SK-N-SH treated with all-trans-retinoic acid at 6 μM for 48 hours (cell line): ENCODE results near the gene PGPEP1.

Source experiments
- ATAC-seq: fragments of 200-7000 bp; cut with Tn5 transposase; 3 replicates; pipeline ENCODE4 v1.9.1; 2020; ENCODE audit warnings: mild to moderate bottlenecking, moderate library complexity
- ARNTL ChIP-seq: fragments of 450-650 bp; formaldehyde crosslinking; IDR thresholded peaks from 2 replicates; pipeline ENCODE4 v1.5.0; 2020; ENCODE audit warnings: low read depth, mild to moderate bottlenecking, moderate library complexity, borderline replicate concordance
- CSDC2 ChIP-seq: fragments of 250-450 bp; sonication (Bioruptor Pico); IDR thresholded peaks from 2 replicates; pipeline ENCODE4 v1.5.0; 2020; ENCODE audit warnings: mild to moderate bottlenecking, moderate library complexity
- CSRNP3 ChIP-seq: fragments of 250-450 bp; sonication (Bioruptor Pico); IDR thresholded peaks from 2 replicates; pipeline ENCODE4 v1.5.1; 2021; ENCODE audit warnings: mild to moderate bottlenecking, moderate library complexity
- ESRRG ChIP-seq: fragments of 250-450 bp; sonication (Bioruptor Pico); IDR thresholded peaks from 2 replicates; pipeline ENCODE4 v1.6.1; 2021; ENCODE audit warnings: mild to moderate bottlenecking
- GLIS3 ChIP-seq: fragments of 250-450 bp; sonication (Bioruptor Pico); IDR thresholded peaks from 2 replicates; pipeline ENCODE4 v1.5.0; 2020; ENCODE audit warnings: mild to moderate bottlenecking, moderate library complexity
- ISL1 ChIP-seq: fragments of 250-450 bp; sonication (Bioruptor Pico); IDR thresholded peaks from 2 replicates; pipeline ENCODE4 v2.1.2; 2022; ENCODE audit warnings: mild to moderate bottlenecking, moderate library complexity
- OSR1 ChIP-seq: fragments of 250-450 bp; sonication (Bioruptor Pico); IDR thresholded peaks from 2 replicates; pipeline ENCODE4 v1.8.0; 2022; ENCODE audit warnings: moderate library complexity, mild to moderate bottlenecking, inconsistent platforms
- PATZ1 ChIP-seq: fragments of 250-450 bp; sonication (Bioruptor Pico); IDR thresholded peaks from 2 replicates; pipeline ENCODE4 v1.8.0; 2020; ENCODE audit warnings: mild to moderate bottlenecking, moderate library complexity, borderline replicate concordance
- PPARA ChIP-seq: fragments of 250-450 bp; sonication (Bioruptor Pico); IDR thresholded peaks from 2 replicates; pipeline ENCODE4 v1.5.0; 2020; ENCODE audit warnings: mild to moderate bottlenecking, borderline replicate concordance
- RARB ChIP-seq: fragments of 250-450 bp; sonication (Bioruptor Pico); IDR thresholded peaks from 2 replicates; pipeline ENCODE4 v1.8.0; 2021; ENCODE audit warnings: mild to moderate bottlenecking, moderate library complexity
- SNAI2 ChIP-seq: fragments of 250-450 bp; sonication (Bioruptor Pico); IDR thresholded peaks from 2 replicates; pipeline ENCODE4 v1.5.0; 2020; ENCODE audit warnings: mild to moderate bottlenecking, moderate library complexity
- TCF4 ChIP-seq: fragments of 250-450 bp; sonication (Bioruptor Pico); IDR thresholded peaks from 2 replicates; pipeline ENCODE4 v1.8.0; 2021; ENCODE audit warnings: mild to moderate bottlenecking, moderate library complexity, borderline replicate concordance
- TOX ChIP-seq: fragments of 250-450 bp; sonication (Bioruptor Pico); IDR thresholded peaks from 2 replicates; pipeline ENCODE4 v1.8.0; 2021; ENCODE audit warnings: mild to moderate bottlenecking, moderate library complexity, borderline replicate concordance
- ZC3H10 ChIP-seq: fragments of 250-450 bp; sonication (Bioruptor Pico); IDR thresholded peaks from 2 replicates; pipeline ENCODE4 v1.5.1; 2021; ENCODE audit warnings: mild to moderate bottlenecking, moderate library complexity
- ZFP3 ChIP-seq: fragments of 250-450 bp; sonication (Bioruptor Pico); IDR thresholded peaks from 2 replicates; pipeline ENCODE4 v1.5.0; 2020; ENCODE audit warnings: mild to moderate bottlenecking, moderate library complexity
- ZFP30 ChIP-seq: fragments of 450-650 bp; formaldehyde crosslinking; IDR thresholded peaks from 2 replicates; pipeline ENCODE4 v1.5.0; 2022; ENCODE audit warnings: mild to moderate bottlenecking, moderate library complexity
- ZNF70 ChIP-seq: fragments of 450-650 bp; formaldehyde crosslinking; IDR thresholded peaks from 2 replicates; pipeline ENCODE4 v1.5.0; 2020; ENCODE audit warnings: mild to moderate bottlenecking, moderate library complexity
- ZNF8 ChIP-seq: fragments of 450-650 bp; formaldehyde crosslinking; IDR thresholded peaks from 2 replicates; pipeline ENCODE4 v1.5.0; 2020; ENCODE audit warnings: mild to moderate bottlenecking, moderate library complexity
- TF ChIP-seq, protein P1 (sequence below): fragments of 250-450 bp; sonication (Bioruptor Pico); IDR thresholded peaks from 2 replicates; pipeline ENCODE4 v1.8.0; 2021; ENCODE audit warnings: low read depth, mild to moderate bottlenecking, moderate library complexity, borderline replicate concordance
- TF ChIP-seq, protein P2 (sequence below): fragments of 250-450 bp; sonication (Bioruptor Pico); IDR thresholded peaks from 2 replicates; pipeline ENCODE4 v1.5.1; 2020; ENCODE audit warnings: low read depth, mild to moderate bottlenecking, moderate library complexity

Gene PGPEP1

DNA sequence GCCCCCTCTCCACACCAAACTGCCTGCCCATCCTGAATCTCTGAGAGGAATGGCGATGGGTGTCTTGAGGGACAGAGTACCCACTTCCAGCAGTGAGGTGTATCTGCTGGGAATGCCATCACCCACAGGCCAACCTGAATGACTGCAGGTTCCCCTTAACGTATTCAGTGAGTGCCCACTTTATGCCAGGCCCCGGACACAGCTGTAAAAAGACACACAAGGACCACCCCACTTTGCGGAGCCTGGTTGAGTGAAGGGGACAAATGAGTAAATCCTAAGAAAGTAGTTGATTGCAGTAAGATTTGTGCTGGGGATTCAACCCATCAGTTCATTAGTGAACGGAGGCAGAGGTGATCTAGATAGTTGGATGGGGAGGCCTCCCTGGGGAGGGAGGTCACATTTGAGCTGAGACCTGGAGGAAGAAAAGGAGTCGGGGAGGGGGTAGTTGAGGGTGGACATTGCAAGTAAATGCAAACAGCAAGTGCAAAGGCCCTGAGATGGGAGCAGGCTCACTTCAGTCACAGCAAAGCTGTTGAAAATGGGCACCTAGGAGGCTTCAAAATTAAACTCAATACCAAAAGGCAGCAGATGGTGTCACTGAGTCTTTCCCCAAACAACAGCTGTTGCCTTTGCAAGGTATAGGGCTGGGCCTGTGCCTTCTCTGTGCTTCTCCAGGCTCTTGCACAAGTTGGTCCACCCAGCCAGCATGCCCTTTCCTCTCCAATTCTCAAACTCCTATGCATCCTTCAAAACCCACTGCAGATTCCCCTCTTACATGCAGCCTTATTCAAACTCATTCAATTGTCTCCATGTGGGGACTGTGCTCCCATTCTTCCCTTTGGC lies 49.9 kb downstream of the PGPEP1 start:
- TF ChIP-seq ZNF70 (CRISPR knock-in tag) (no peak), TOX (CRISPR knock-in tag) (no peak), ZFP3 (peak; percentile 100), GLIS3 (CRISPR knock-in tag) (peak; percentile 62; the same call in 1 of the 2 replicates), PATZ1 (0 out of 2 replicates have a peak, but pooled peaks have one; percentile 13), ARNTL (CRISPR knock-in tag) (no peak), ZFP30 (CRISPR knock-in tag) (no peak), OSR1 (CRISPR knock-in tag) (no peak)
- TF ChIP-seq, protein P1, sequence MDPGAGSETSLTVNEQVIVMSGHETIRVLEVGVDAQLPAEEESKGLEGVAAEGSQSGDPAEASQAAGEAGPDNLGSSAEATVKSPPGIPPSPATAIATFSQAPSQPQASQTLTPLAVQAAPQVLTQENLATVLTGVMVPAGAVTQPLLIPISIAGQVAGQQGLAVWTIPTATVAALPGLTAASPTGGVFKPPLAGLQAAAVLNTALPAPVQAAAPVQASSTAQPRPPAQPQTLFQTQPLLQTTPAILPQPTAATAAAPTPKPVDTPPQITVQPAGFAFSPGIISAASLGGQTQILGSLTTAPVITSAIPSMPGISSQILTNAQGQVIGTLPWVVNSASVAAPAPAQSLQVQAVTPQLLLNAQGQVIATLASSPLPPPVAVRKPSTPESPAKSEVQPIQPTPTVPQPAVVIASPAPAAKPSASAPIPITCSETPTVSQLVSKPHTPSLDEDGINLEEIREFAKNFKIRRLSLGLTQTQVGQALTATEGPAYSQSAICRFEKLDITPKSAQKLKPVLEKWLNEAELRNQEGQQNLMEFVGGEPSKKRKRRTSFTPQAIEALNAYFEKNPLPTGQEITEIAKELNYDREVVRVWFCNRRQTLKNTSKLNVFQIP, result no peak
- ATAC-seq, result no peak

DNA sequence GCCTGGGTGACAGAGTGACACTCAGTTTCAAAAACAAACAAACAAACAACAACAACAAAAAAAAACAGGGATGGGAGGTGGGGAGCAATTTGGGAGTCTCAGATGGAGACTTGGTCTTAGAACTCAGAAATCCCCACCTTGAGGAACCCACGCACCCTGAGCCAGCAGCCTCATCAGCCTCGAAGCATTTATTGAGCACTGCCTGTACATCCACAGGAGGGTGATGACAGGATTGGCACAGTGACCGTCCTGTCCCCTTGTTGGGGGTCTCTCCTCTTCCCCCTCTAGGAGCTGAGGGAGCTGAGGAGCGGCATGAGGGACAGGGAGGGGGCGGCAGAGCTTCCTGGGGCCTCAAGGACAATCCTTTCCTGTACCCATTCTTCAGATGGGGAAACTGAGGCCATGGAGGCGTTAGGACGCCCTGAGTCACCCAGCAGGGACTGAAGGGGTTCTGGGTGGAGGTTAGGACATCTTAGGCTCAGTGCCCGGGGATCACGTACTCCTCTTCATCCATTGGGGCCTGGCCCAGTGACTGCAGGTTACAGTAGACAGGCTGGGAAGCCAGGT lies 51.2 kb downstream of the PGPEP1 start:
- no peak for ATAC-seq
- TF ChIP-seq CSDC2 (CRISPR knock-in tag) (no peak), ZFP3 (0 out of 2 replicates have a peak, but pooled peaks have one; percentile 55)
- TF ChIP-seq, protein P2, sequence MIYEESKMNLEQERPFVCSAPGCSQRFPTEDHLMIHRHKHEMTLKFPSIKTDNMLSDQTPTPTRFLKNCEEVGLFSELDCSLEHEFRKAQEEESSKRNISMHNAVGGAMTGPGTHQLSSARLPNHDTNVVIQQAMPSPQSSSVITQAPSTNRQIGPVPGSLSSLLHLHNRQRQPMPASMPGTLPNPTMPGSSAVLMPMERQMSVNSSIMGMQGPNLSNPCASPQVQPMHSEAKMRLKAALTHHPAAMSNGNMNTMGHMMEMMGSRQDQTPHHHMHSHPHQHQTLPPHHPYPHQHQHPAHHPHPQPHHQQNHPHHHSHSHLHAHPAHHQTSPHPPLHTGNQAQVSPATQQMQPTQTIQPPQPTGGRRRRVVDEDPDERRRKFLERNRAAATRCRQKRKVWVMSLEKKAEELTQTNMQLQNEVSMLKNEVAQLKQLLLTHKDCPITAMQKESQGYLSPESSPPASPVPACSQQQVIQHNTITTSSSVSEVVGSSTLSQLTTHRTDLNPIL (CRISPR knock-in tag), result no peak

DNA sequence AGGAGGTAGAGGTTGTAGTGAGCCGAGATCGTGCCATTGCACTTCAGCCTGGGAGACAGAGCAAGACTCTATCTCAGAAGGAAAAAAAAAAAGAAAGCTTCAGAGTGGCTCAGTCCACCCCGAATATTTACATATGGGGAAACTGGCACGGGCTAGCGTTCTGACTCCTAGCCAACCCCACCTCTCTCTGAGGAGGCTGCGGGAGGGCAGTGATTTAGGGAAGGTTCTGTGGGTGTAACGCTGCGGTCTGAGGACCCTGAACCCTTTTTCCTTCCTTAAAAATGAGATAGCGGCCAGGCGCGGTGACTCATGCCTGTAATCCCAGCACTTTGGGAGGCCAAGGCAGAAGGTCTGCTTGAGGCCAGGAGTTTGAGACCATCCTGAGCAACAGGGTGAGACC lies 52.0 kb downstream of the PGPEP1 start:
- no peak for TF ChIP-seq GLIS3 (CRISPR knock-in tag)
- ATAC-seq, result no peak

- TF ChIP-seq PATZ1 (no peak), ZNF8 (CRISPR knock-in tag) (no peak), GLIS3 (CRISPR knock-in tag) (no peak), ZC3H10 (CRISPR knock-in tag) (no peak), ESRRG (CRISPR knock-in tag) (no peak), RARB (CRISPR knock-in tag) (no peak), CSDC2 (CRISPR knock-in tag) (no peak), ZNF70 (CRISPR knock-in tag) (no peak), TCF4 (CRISPR knock-in tag) (no peak), TOX (CRISPR knock-in tag) (no peak), CSRNP3 (CRISPR knock-in tag) (no peak), ARNTL (CRISPR knock-in tag) (no peak), ZFP30 (CRISPR knock-in tag) (no peak), OSR1 (CRISPR knock-in tag) (no peak), ZFP3 (no peak), ISL1 (no peak), SNAI2 (CRISPR knock-in tag) (no peak), PPARA (CRISPR knock-in tag) (no peak)
- TF ChIP-seq, protein P2 (CRISPR knock-in tag), result no peak
- TF ChIP-seq, protein P1, result no peak
- no peak for ATAC-seq
Measured at GRCh38 chr19:18392926-18393325, 52.5 kb downstream of the PGPEP1 start.
